K562 (cell line): ENCODE data around the gene RACK1. TPM values are rescaled to one million over a fixed set of nuclear protein-coding genes. Genes with fewer than 3 reads are reported as not detected.

Source experiments
- ATF1 ChIP-seq, 2 experiments: fragments of 450-650 bp in 1 of 2; IDR thresholded peaks; 2 replicates each; pipeline ENCODE4 v1.6.1; 2016; ENCODE audit warnings: missing compliant biosample characterization in 1 of 2, missing genetic modification characterization in 1 of 2
- ATF4 ChIP-seq: fragments of 450-650 bp; formaldehyde crosslinking; IDR thresholded peaks from 2 replicates; pipeline ENCODE4 v1.4.0; 2022; ENCODE audit warnings: mild to moderate bottlenecking, moderate library complexity
- ATF7 ChIP-seq: fragments of 450-650 bp; IDR thresholded peaks from 2 replicates; pipeline ENCODE4 v1.7.1; 2014; ENCODE audit warnings: mild to moderate bottlenecking, moderate library complexity
- CC2D1A ChIP-seq: fragments of 450-650 bp; IDR thresholded peaks from 2 replicates; pipeline ENCODE4 v1.6.1; 2017; ENCODE audit warnings: mild to moderate bottlenecking
- CHCHD3 ChIP-seq: fragments of 250-450 bp; sonication (Bioruptor Pico); IDR thresholded peaks from 2 replicates; pipeline ENCODE4 v2.1.2; 2022; ENCODE audit warnings: mild to moderate bottlenecking
- ESRRA ChIP-seq: fragments of 450-650 bp; IDR thresholded peaks from 2 replicates; pipeline ENCODE4 v1.6.1; 2014; ENCODE audit warnings: low read depth, mild to moderate bottlenecking, moderate library complexity, borderline replicate concordance
- ETV6 ChIP-seq, 3 experiments: fragments of 150-350 bp in 1 of 3; sonication (generic) in 1 of 3; formaldehyde crosslinking in 1 of 3; IDR thresholded peaks; 2 replicates each; pipeline versions ENCODE4 v1.6.1 to v1.8.0; 2014 to 2022; ENCODE audit warnings: borderline replicate concordance in 2 of 3, low read depth in 2 of 3, antibody characterized with exemption in 1 of 3, low read length in 1 of 3, mild to moderate bottlenecking in 1 of 3, missing genetic modification reagents in 1 of 3
- FOXK2 ChIP-seq, 2 experiments: fragments of 450-650 bp; IDR thresholded peaks in 1 of 2; conservative IDR thresholded peaks in 1 of 2; 2 replicates each; pipeline ENCODE4 v1.6.1; 2016; ENCODE audit warnings: low read depth in 2 of 2, mild to moderate bottlenecking in 1 of 2
- IRF2 ChIP-seq: sonication (generic); formaldehyde crosslinking; IDR thresholded peaks from 2 replicates; pipeline ENCODE4 v1.8.1; 2022; ENCODE audit warnings: mild to moderate bottlenecking, missing genetic modification reagents
- NBN ChIP-seq: fragments of 450-650 bp; IDR thresholded peaks from 2 replicates; pipeline ENCODE4 v1.6.1; 2016; ENCODE audit warnings: low read depth, mild to moderate bottlenecking
- NR0B1 ChIP-seq: fragments of 450-650 bp; IDR thresholded peaks from one replicate; pipeline ENCODE4 v1.6.1; 2018; ENCODE audit warnings: mild to moderate bottlenecking, moderate library complexity; ENCODE audit not compliant: partially characterized antibody
- NR2C2 ChIP-seq, 2 experiments: fragments of 200-800 bp in 1 of 2; sonication (Bioruptor generic) in 1 of 2; sonication (generic) in 1 of 2; formaldehyde crosslinking in 1 of 2; IDR thresholded peaks; 2 replicates each; pipeline versions ENCODE4 v1.6.1 to v1.8.0; 2016 to 2022; ENCODE audit warnings: mild to moderate bottlenecking in 1 of 2, missing compliant biosample characterization in 1 of 2, missing genetic modification characterization in 1 of 2, missing genetic modification reagents in 1 of 2
- SRF ChIP-seq, 2 experiments: fragments of 250-450, 450-650 bp in 1 of 2; sonication (Bioruptor Pico) in 1 of 2; sonication (generic) in 1 of 2; formaldehyde crosslinking; IDR thresholded peaks; 2 replicates each; pipeline versions ENCODE4 v1.5.0 to v1.5.1; 2020 to 2022; ENCODE audit warnings: mild to moderate bottlenecking in 1 of 2, missing genetic modification reagents in 1 of 2
- ZBTB12 ChIP-seq: fragments of 250-450 bp; sonication (Bioruptor Pico); IDR thresholded peaks from 2 replicates; pipeline ENCODE4 v1.4.0; 2020
- ZBTB17 ChIP-seq: fragments of 450-650 bp; formaldehyde crosslinking; IDR thresholded peaks from 2 replicates; pipeline ENCODE4 v1.4.0; 2020; ENCODE audit warnings: mild to moderate bottlenecking
- ZBTB49 ChIP-seq: sonication (generic); formaldehyde crosslinking; IDR thresholded peaks from 2 replicates; pipeline ENCODE4 v1.8.0; 2022; ENCODE audit warnings: missing genetic modification reagents, mild to moderate bottlenecking, borderline replicate concordance
- ZNF23 ChIP-seq: fragments of 250-450 bp; sonication (Bioruptor Pico); IDR thresholded peaks from 2 replicates; pipeline ENCODE4 v1.4.0; 2020; ENCODE audit warnings: mild to moderate bottlenecking
- ZNF740 ChIP-seq, 3 experiments: fragments of 200-800 bp in 1 of 3; sonication (Bioruptor generic) in 1 of 3; sonication (generic) in 1 of 3; formaldehyde crosslinking in 1 of 3; IDR thresholded peaks; 2 replicates each; pipeline versions ENCODE4 v1.6.1 to v1.8.0; 2016 to 2022; ENCODE audit warnings: mild to moderate bottlenecking in 2 of 3, missing compliant biosample characterization in 2 of 3, missing genetic modification characterization in 2 of 3, missing genetic modification reagents in 1 of 3
- polyA plus RNA-seq, 8 experiments: library from polyadenylated mRNA; depleted of rRNA in 4 of 8; stranded (reverse) in 5 of 8; unstranded in 3 of 8; fragments of >200 nt; fragmentation: Nextera tagmentation in 2 of 8; fragmentation: Illumina TruSeq in 1 of 8; extraction: Ambion mirVana in 2 of 8; extraction: Trizol in 1 of 8; gene quantifications; 2 replicates each; pipeline versions ENCODE4 v1.2.1 to v1.2.3, GENCODE V29; 2011 to 2014; ENCODE audit warnings: inconsistent platforms in 1 of 8, missing spikeins in 1 of 8
- total RNA-seq, 7 experiments: library from RNA; depleted of rRNA in 6 of 7; stranded (reverse); fragments of >200 nt in 6 of 7; fragmentation: Illumina TruSeq in 2 of 7; extraction: Trizol in 2 of 7; gene quantifications; 2 replicates each; pipeline versions ENCODE4 v1.2.1 to v1.2.3, GENCODE V29; 2011 to 2021; ENCODE audit warnings: low replicate concordance in 1 of 7

The RACK1 gene
- total and polyA plus RNA-seq, 9 of the 15 experiments (the other 6 are each of a cell fraction or from before 2014, with no cell fraction given), result 2,303 to 5,311 (median 3,833) TPM

GRCh38 chr5:181223058-181223728 is 20.5 kb downstream of the RACK1 start, which contains the start of gene TRIM41 (continued):
- no peak for TF ChIP-seq NR0B1
- peak; percentile 75 for TF ChIP-seq ESRRA
- 0 out of 2 replicates have a peak, but pooled peaks have one; percentile 22 for TF ChIP-seq ZNF23 (CRISPR knock-in tag)
- no peak for TF ChIP-seq ATF1 (CRISPR knock-in tag; IDR thresholded peaks at IDR 0.05)
- TF ChIP-seq ATF1 (tag; IDR thresholded peaks at IDR 0.05), result peak; percentile 90
- no peak for TF ChIP-seq ATF4 (CRISPR knock-in tag)
- peak; percentile 36; the same call in 1 of the 2 replicates for TF ChIP-seq ZBTB12 (CRISPR knock-in tag)
- peak; percentile 58 for TF ChIP-seq ZBTB17 (CRISPR knock-in tag)
- TF ChIP-seq ZNF740 (CRISPR knock-in tag; IDR thresholded peaks at IDR 0.05), result peak; percentile 23; the same call in 1 of the 2 replicates
- TF ChIP-seq ZNF740 (tag; IDR thresholded peaks at IDR 0.05), result no peak; a peak in 1 of 4 replicates
- TF ChIP-seq CHCHD3 (CRISPR knock-in tag), result peak; percentile 52; the same call in 1 of the 2 replicates
- TF ChIP-seq SRF (CRISPR knock-in tag; IDR thresholded peaks at IDR 0.05), result no peak
- peak; percentile 32; the same call in 1 of the 2 replicates for TF ChIP-seq CC2D1A
- peak; percentile 55; the same call in 1 of the 2 replicates for TF ChIP-seq NBN
- peak; percentile 82 to 84 for TF ChIP-seq FOXK2 (conservative IDR thresholded peaks at IDR 0.05 in 1 of 2, IDR thresholded peaks at IDR 0.05 in 1 of 2; ENCODE audit: low read depth in 2 of 2)
- TF ChIP-seq ZBTB49 (CRISPR knock-in tag), result no peak
- peak; percentile 100 for TF ChIP-seq ETV6 (IDR thresholded peaks at IDR 0.05; ENCODE audit: borderline replicate concordance in 1 of 2, low read depth in 2 of 2, low read length in 1 of 2)
- peak; percentile 98 for TF ChIP-seq ETV6 (CRISPR knock-in tag; IDR thresholded peaks at IDR 0.05; ENCODE audit: borderline replicate concordance)
- peak; percentile 90 for TF ChIP-seq NR2C2 (CRISPR knock-in tag; IDR thresholded peaks at IDR 0.05)
- TF ChIP-seq NR2C2 (tag; IDR thresholded peaks at IDR 0.05), result peak; percentile 98
- TF ChIP-seq ATF7, result peak; percentile 90
- no peak for TF ChIP-seq IRF2
